Measurements from ENCODE around the gene METAP1D. TPM values are rescaled to one million over a fixed set of nuclear protein-coding genes. Genes with fewer than 3 reads are reported as not detected.
A peak's percentile ranks its signal among the peaks of the same experiment; 100 is the strongest.

Gene METAP1D
- total RNA-seq, 1 experiment from 2014 or later: 5.2 TPM

- H3K27ac Mint-ChIP-seq: no peak overlapping the region
- H3K27me3 Mint-ChIP-seq (ENCODE audit: low read depth): peaks cover 57% of the 10 kb centered on the region
Observed at GRCh38 chr2:172109256-172109987, 109.7 kb downstream of the METAP1D start.

More at GRCh38 chr2:172109256-172109987, 109.7 kb downstream of the METAP1D start:
- no peaks in the 10 kb centered on the region for H4K20me1 ChIP-seq (ENCODE audit: control insufficient read depth, insufficient read depth, insufficient read length)
- no peaks in the 10 kb centered on the region; the same call in 1 of the 2 replicates for H3K4me1 ChIP-seq (ENCODE audit: insufficient read depth, low read length)
- no peaks in the 10 kb centered on the region for H3K79me1 ChIP-seq (ENCODE audit: insufficient read depth, low read depth, low read length, poor library complexity, severe bottlenecking)
- no peak overlapping the region for H3K4ac ChIP-seq (ENCODE audit: low read depth, low read length)
- H3K9ac ChIP-seq (ENCODE audit: extremely low read depth, insufficient read length, low read length): no peak overlapping the region
- H3K4me2 ChIP-seq (ENCODE audit: insufficient read depth, insufficient read length, low read length): peak overlapping the region; percentile 33
- peaks cover 56% of the 10 kb centered on the region for H3K27me3 ChIP-seq (ENCODE audit: insufficient read depth, low read length)
- no peak overlapping the region for H4K91ac ChIP-seq (ENCODE audit: insufficient read length, low read depth, low read length)
- no peak overlapping the region for H2AFZ ChIP-seq (ENCODE audit: low read length)
- Mint-ChIP-seq H3K4me3 (peak overlapping the region in 1 of 2 experiments; percentile 67; a peak in 3 of 5 replicates), H3K36me3 (ENCODE audit: insufficient read depth in 1 of 3, low read depth in 3 of 3) (no peaks in the 10 kb centered on the region), H3K4me1 (peaks cover 20 to 32% of the 10 kb centered on the region in 2 experiments), H3K9me3 (peaks cover 2 to 9% of the 10 kb centered on the region in 2 experiments; a peak in 3 of 5 replicates)
- no peak overlapping the region for H4K5ac ChIP-seq (ENCODE audit: insufficient read length, low read depth, low read length)
- no peak overlapping the region for H2BK20ac ChIP-seq (ENCODE audit: low read depth, low read length, poor library complexity, severe bottlenecking)
- H3K27ac ChIP-seq (ENCODE audit: insufficient read length, low read depth, low read length): no peak overlapping the region
- no peak overlapping the region for H3K23ac ChIP-seq (ENCODE audit: insufficient read length, low read depth, low read length)
- no peak overlapping the region for H3K18ac ChIP-seq (ENCODE audit: insufficient read length, low read depth, low read length)
- no peaks in the 10 kb centered on the region for H3K9me3 ChIP-seq (ENCODE audit: control insufficient read depth, low read depth, low read length)
- H2BK5ac ChIP-seq (ENCODE audit: insufficient read length, low read length): no peak overlapping the region
- no peak overlapping the region for H3K56ac ChIP-seq (ENCODE audit: insufficient read length, low read depth, low read length)
- no peak for TF ChIP-seq CTCF (conservative IDR thresholded peaks at IDR 0.05)
- no peak overlapping the region for H2BK15ac ChIP-seq (ENCODE audit: low read depth, low read length)
- no peak overlapping the region for H3K14ac ChIP-seq (ENCODE audit: insufficient read depth, low read length)
- H2BK12ac ChIP-seq (ENCODE audit: insufficient read length, low read depth, low read length): no peak overlapping the region
- no peak for DNase-seq
- H4K8ac ChIP-seq (replicated peaks; ENCODE audit: insufficient read length, low read depth, low read length): no peak overlapping the region
- H2AK5ac ChIP-seq (ENCODE audit: insufficient read length, low read length): no peak overlapping the region
- H3K23me2 ChIP-seq (ENCODE audit: insufficient read length, low read depth, low read length, poor library complexity, severe bottlenecking): peaks cover 11% of the 10 kb centered on the region
- H3K79me2 ChIP-seq (ENCODE audit: insufficient read depth, low read length): no peaks in the 10 kb centered on the region
- H2BK120ac ChIP-seq (ENCODE audit: low read depth, low read length, poor library complexity, severe bottlenecking): no peak overlapping the region
- no CpG with 5 or more reads among the region's 29 CpGs for WGBS (ENCODE audit: extremely low coverage, insufficient read length, low lambda C conversion rate)
- no peak overlapping the region for H3T11ph ChIP-seq (ENCODE audit: low read length)
